Measurements from ENCODE around the gene OASL. TPM values are rescaled to one million over a fixed set of nuclear protein-coding genes. Genes with fewer than 3 reads are reported as not detected.
A peak's percentile ranks its signal among the peaks of the same experiment; 100 is the strongest.

OASL gene, protein sequence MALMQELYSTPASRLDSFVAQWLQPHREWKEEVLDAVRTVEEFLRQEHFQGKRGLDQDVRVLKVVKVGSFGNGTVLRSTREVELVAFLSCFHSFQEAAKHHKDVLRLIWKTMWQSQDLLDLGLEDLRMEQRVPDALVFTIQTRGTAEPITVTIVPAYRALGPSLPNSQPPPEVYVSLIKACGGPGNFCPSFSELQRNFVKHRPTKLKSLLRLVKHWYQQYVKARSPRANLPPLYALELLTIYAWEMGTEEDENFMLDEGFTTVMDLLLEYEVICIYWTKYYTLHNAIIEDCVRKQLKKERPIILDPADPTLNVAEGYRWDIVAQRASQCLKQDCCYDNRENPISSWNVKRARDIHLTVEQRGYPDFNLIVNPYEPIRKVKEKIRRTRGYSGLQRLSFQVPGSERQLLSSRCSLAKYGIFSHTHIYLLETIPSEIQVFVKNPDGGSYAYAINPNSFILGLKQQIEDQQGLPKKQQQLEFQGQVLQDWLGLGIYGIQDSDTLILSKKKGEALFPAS
- total RNA-seq: under 1 TPM; 0.14 to 0.91 TPM

DNA sequence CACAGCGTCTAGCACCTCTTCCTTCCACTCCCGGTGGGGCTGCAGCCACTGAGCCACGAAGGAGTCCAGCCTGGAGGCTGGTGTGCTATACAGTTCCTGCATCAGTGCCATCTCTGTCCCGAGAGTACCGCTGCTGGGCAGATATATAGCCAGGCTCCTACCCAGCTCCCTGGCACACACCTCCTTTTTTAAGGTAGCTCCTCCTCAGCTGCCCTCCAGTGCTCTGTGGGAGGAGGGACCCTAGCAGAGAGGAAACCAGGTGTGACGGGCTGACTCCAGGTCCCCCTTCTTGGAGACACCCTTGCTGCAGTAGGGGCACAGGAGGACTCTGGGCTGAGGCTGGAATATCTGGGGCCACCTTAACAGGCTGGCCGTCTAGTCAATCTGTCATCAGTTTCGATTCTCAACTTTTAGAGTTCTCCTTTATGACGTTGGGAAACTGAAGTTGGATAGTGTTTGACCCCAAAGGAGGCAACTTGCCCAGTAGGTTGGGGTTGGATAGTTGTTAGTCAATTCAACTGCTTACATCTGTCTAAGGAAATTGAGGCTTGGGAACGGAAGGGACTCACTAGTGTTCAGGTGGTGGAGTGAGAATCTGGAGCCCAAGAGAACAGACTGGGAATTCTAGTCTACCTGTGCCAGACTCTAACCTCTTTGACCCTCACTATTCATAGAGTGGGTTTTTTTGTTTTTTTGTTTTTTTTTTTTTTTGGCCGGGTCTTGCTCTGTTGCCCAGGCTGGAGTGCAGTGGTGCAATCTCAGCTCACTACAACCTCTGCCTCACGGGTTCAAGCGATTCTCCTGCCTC, at the start of gene OASL:
TSS of gene OASL (minus strand) at position 386 of the 808 bp plus-strand sequence. CDS start at position 111, 275 bp downstream.
- WGBS: 29% methylated on average over 13 of the region's 13 CpGs
- intact Hi-C loops (cut with DNase I): no loop called here
- Histone ChIP-seq H3K9me3 (no peaks in the 10 kb centered on the region), H3K27me3 (replicated peaks; ENCODE audit: insufficient read depth) (no peaks in the 10 kb centered on the region), H3K36me3 (no peaks in the 10 kb centered on the region), H3K4me3 (peak within 1 kb of the TSS; percentile 20 to 23), H3K27ac (no peak within 1 kb of the TSS), H3K4me1 (replicated peaks) (no peaks in the 10 kb centered on the region)
- TF ChIP-seq POLR2A (IDR thresholded peaks at IDR 0.05) (peak; percentile 17), POLR2AphosphoS5 (IDR thresholded peaks at IDR 0.05) (no peak)
- TF ChIP-seq, protein P1, sequence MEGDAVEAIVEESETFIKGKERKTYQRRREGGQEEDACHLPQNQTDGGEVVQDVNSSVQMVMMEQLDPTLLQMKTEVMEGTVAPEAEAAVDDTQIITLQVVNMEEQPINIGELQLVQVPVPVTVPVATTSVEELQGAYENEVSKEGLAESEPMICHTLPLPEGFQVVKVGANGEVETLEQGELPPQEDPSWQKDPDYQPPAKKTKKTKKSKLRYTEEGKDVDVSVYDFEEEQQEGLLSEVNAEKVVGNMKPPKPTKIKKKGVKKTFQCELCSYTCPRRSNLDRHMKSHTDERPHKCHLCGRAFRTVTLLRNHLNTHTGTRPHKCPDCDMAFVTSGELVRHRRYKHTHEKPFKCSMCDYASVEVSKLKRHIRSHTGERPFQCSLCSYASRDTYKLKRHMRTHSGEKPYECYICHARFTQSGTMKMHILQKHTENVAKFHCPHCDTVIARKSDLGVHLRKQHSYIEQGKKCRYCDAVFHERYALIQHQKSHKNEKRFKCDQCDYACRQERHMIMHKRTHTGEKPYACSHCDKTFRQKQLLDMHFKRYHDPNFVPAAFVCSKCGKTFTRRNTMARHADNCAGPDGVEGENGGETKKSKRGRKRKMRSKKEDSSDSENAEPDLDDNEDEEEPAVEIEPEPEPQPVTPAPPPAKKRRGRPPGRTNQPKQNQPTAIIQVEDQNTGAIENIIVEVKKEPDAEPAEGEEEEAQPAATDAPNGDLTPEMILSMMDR (IDR thresholded peaks at IDR 0.05): no peak
- DNase-seq (ENCODE audit: low spot score): no peak

DNA sequence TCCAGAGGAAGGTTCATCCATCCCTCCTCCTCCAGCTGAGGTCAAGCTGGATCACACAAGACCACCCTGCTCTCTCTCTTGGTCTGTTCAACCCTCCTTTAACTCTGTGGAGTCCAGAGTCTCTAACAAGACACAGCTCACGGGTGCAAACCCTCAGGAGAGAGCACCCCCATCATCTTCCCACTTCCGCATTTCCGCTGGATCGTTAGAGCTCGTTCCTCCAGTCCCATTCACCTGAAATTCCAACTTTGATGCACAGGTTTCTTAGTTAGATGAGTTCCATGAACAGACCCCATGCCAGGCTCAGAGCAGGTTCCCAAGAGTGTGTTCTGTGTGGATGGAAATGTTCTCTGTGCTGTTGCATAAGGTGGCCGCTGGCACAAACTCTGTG, 49.1 kb upstream of the OASL start:
- Histone ChIP-seq H3K4me3 (no peak overlapping the region), H3K9me3 (no peaks in the 10 kb centered on the region), H3K27ac (no peak overlapping the region), H3K27me3 (replicated peaks; ENCODE audit: insufficient read depth) (no peaks in the 10 kb centered on the region), H3K36me3 (no peaks in the 10 kb centered on the region), H3K4me1 (replicated peaks) (no peaks in the 10 kb centered on the region)
- DNase-seq (ENCODE audit: low spot score): no peak
- 93% methylated on average over 6 of the region's 6 CpGs for WGBS
- TF ChIP-seq POLR2AphosphoS5 (IDR thresholded peaks at IDR 0.05) (no peak), POLR2A (IDR thresholded peaks at IDR 0.05) (no peak)
- TF ChIP-seq, protein P1 (IDR thresholded peaks at IDR 0.05): no peak
- intact Hi-C loops (cut with DNase I): no loop called here

DNA sequence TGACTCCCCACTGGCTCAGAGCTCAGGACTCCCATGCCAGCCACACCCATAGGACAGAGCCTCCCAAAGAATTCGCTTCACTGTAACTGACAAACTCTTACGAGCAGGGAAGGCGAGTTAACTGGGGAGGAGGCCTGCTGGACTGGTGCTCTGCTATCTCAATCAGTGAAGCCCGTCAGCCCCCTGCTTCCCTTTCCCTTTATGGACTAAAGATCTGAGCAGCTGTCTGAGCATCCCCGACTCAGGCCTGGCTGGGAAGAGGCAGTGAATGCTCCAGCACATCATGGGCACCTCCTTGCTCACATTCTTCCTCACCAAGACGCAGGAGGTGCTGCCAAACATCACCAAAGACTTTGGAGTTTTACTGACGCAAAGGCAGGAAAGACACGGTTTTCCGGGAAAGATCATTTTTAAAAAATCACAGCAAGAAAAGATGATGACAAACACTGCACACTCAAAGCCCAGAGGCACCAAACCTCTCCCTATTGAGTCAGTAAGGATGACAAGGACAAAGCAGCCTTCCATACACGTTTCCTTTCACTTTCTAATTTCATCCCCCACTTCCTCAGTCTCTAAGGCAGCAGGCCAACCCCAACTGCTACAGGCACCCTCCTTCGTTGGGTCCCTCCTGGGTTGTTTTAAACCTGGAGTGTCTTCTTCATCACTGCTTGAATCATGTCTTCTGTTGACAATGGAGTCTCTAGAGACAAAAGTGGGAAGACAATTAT, 48.6 kb upstream of the OASL start:
- WGBS: 67% methylated on average over 11 of the region's 11 CpGs
- Histone ChIP-seq H3K4me3 (no peak overlapping the region), H3K27ac (no peak overlapping the region), H3K9me3 (no peaks in the 10 kb centered on the region), H3K4me1 (replicated peaks) (no peaks in the 10 kb centered on the region), H3K36me3 (no peaks in the 10 kb centered on the region), H3K27me3 (replicated peaks; ENCODE audit: insufficient read depth) (no peaks in the 10 kb centered on the region)
- intact Hi-C loops (cut with DNase I): no loop called here
- TF ChIP-seq POLR2A (IDR thresholded peaks at IDR 0.05) (no peak), POLR2AphosphoS5 (IDR thresholded peaks at IDR 0.05) (no peak)
- TF ChIP-seq, protein P1 (IDR thresholded peaks at IDR 0.05): no peak
- DNase-seq (ENCODE audit: low spot score): no peak

DNA sequence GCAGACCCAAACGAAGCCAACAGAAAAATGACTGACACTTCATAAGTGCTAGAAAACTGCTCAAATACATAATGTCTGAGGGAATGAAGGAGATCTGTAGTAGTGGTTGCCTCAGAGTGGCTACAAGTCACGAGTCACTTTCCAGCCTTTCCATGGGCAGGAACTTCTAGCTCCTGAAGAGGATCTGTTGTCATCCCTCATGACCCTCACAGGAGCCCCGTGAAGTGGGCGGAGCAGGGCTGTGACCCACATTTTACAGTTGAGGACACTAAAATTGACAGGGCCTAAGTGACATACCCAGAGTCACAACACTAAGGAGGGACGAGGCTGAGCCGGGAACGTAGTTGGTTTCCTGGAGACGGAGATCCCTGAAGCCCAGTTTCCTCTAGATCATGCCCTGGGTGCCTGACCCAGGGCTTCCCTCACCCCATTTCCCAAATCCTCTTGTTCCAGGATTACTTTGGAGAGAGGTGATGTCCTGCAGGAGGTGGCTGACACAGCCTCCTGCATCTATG, 47.8 kb upstream of the OASL start:
- 91% methylated on average over 8 of the region's 8 CpGs for WGBS
- no peak for DNase-seq (ENCODE audit: low spot score)
- Histone ChIP-seq H3K36me3 (no peaks in the 10 kb centered on the region), H3K27ac (no peak overlapping the region), H3K27me3 (replicated peaks; ENCODE audit: insufficient read depth) (no peaks in the 10 kb centered on the region), H3K9me3 (no peaks in the 10 kb centered on the region), H3K4me1 (replicated peaks) (no peaks in the 10 kb centered on the region), H3K4me3 (no peak overlapping the region)
- intact Hi-C loops (cut with DNase I): no loop called here
- TF ChIP-seq, protein P1 (IDR thresholded peaks at IDR 0.05): no peak
- no peak for TF ChIP-seq POLR2A (IDR thresholded peaks at IDR 0.05)
- TF ChIP-seq POLR2AphosphoS5 (IDR thresholded peaks at IDR 0.05): no peak

Measured in prostate gland (tissue), 2 donors.